Thyroid gland (tissue), 4 donors: ENCODE measurements around the gene FREY1. TPM values are rescaled to one million over a fixed set of nuclear protein-coding genes. Genes with fewer than 3 reads are reported as not detected.
"Not testable (repeated sequence)": the region's sequence is repeated elsewhere in the genome, so short reads cannot be mapped to it uniquely, and the experiment has no call there.

ENCODE experiments used
- DNase-seq, 2 donors: peaks; one replicate each; pipeline ENCODE4 v3.0.0-alpha.2; 2019
- H3K27ac ChIP-seq, 3 donors: fragments of 200-600 bp; sonication (generic); 1 replicate in 2 of 3; 2 replicates in 1 of 3; pipeline ENCODE4 v1.5.1; 2016 to 2019; ENCODE audit warnings: mild to moderate bottlenecking in 1 of 3, moderate library complexity in 1 of 3
- H3K27me3 ChIP-seq: fragments of 200-600 bp; sonication (generic); one replicate; pipeline ENCODE4 v1.5.1; 2019
- H3K36me3 ChIP-seq, 2 donors: fragments of 200-600 bp; sonication (generic); one replicate each; pipeline ENCODE4 v1.5.1; 2016 to 2019
- H3K4me1 ChIP-seq, 2 donors: fragments of 200-600 bp; sonication (generic); one replicate each; pipeline ENCODE4 v1.5.1; 2017 to 2019
- H3K4me3 ChIP-seq, 3 donors: fragments of 200-600 bp; sonication (generic); replicated peaks in 1 of 3; 1 replicate in 2 of 3; 2 replicates in 1 of 3; pipeline ENCODE4 v1.5.1; 2016; ENCODE audit warnings: mild to moderate bottlenecking in 1 of 3
- H3K9me3 ChIP-seq: fragments of 200-600 bp; sonication (generic); one replicate; pipeline ENCODE4 v1.5.1; 2017
- CTCF ChIP-seq, 6 experiments: fragments of 200-600 bp in 3 of 6; fragments of 450-650 bp in 3 of 6; sonication (generic) in 3 of 6; IDR thresholded peaks; one replicate each; pipeline ENCODE4 v1.5.1; 2016 to 2019; ENCODE audit warnings: antibody characterized with exemption in 6 of 6, mild to moderate bottlenecking in 2 of 6, inconsistent platforms in 1 of 6, moderate library complexity in 1 of 6
- POLR2A ChIP-seq, 2 donors: fragments of 450-650 bp; IDR thresholded peaks; one replicate each; pipeline ENCODE4 v1.6.1; 2017; ENCODE audit warnings: antibody characterized with exemption in 2 of 2, mild to moderate bottlenecking in 2 of 2, moderate library complexity in 1 of 2
- WGBS, 2 donors: methylation state at CpG; one replicate each; pipeline ENCODE4 v1.1.5; 2017; 5-methylcytosine and 5-hydroxymethylcytosine counted together
- intact Hi-C: fragments of 100-400 bp; cut with DNase I; formaldehyde crosslinking; loops from one replicate; pipeline ENCODE4 v1.15.1; 2023
- total RNA-seq, 4 donors: library from RNA; depleted of rRNA; stranded (reverse); fragments of >200 nt; gene quantifications; one replicate each; pipeline ENCODE4 v1.2.3, GENCODE V29; 2016

Gene FREY1
- total RNA-seq, 4 donors from 2014 or later, result 1.8 to 2.6 TPM; not detected in 2

GRCh38 chr11:45907911-45908370 is 870 bp upstream of the FREY1 start:
- intact Hi-C loops, result no loop called here
- DNase-seq, result no peak
- Histone ChIP-seq H3K36me3 (peaks cover 8 to 23% of the 10 kb centered on the region in 2 donors), H3K4me3 (no peak overlapping the region), H3K27ac (no peak overlapping the region), H3K4me1 (no peaks in the 10 kb centered on the region), H3K27me3 (no peaks in the 10 kb centered on the region), H3K9me3 (no peaks in the 10 kb centered on the region)
- WGBS, 2 donors, result 50 to 88% methylated on average over 3 to 8 of the region's 8 CpGs
- TF ChIP-seq CTCF (IDR thresholded peaks at IDR 0.05) (no peak), POLR2A (IDR thresholded peaks at IDR 0.05) (no peak)

DNA sequence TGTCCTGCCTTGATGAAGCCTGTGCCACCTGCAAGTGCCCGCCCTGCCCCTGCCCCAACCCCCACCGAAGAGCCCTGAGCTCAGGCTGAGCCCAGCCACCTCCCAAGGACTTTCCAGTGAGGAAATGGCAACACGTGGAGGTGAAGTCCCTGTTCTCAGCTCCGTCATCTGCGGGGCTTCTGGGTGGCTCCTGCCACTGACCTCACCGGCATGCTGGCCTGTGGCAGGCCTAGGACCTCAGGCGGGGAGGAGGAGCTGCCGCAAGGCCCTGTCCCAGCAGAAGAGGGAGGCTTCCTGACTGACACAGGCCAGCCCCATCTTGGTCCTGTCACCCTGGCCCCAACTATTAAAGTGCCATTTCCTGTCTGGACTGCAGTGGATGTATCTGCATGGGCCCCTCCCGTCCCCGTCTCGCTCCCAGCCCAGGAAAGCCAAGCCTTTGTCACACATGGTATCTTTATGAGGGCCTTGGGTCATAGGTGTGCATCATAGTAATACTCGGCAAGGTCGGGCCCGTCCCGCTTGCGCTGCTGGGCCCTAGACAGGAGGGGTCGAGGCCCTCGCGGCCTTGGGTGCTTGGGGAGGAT is 882 bp downstream of the FREY1 start:
- no peaks in the 10 kb centered on the region for H3K27me3 ChIP-seq
- no peak for TF ChIP-seq CTCF (IDR thresholded peaks at IDR 0.05)
- TF ChIP-seq POLR2A (IDR thresholded peaks at IDR 0.05), result no peak
- no peak overlapping the region for H3K27ac ChIP-seq
- DNase-seq, result no peak
- peaks cover under 1 to 2% of the 10 kb centered on the region in 2 donors for H3K4me1 ChIP-seq
- WGBS, 2 donors, result 74 to 82% methylated on average over 14 to 17 of the region's 19 CpGs
- intact Hi-C loops, result no loop called here
- no peak overlapping the region for H3K4me3 ChIP-seq
- H3K9me3 ChIP-seq, result no peaks in the 10 kb centered on the region
- H3K36me3 ChIP-seq, result peaks cover 6 to 15% of the 10 kb centered on the region in 2 donors

DNA sequence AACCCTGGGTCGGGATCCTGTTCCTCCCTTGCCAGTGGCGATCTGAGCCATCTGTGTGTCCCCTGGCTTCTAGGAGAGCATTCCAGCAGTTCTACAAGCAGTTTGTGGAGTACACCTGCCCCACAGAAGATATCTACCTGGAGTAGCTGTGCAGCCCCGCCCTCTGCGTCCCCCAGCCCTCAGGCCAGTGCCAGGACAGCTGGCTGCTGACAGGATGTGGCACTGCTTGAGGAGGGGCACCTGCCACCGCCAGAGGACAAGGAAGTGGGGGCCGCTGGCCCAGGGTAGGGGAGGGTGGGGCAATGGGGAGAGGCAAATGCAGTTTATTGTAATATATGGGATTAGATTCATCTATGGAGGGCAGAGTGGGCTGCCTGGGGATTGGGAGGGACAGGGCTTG is 1.5 kb downstream of the FREY1 start:
- DNase-seq, H3K27me3 ChIP-seq, H3K4me3 ChIP-seq, H3K4me1 ChIP-seq, H3K9me3 ChIP-seq, H3K27ac ChIP-seq, intact Hi-C loops, H3K36me3 ChIP-seq: not testable (repeated sequence)
- WGBS, 2 donors, result 76 to 80% methylated on average over 1 to 3 of the region's 6 CpGs

DNA sequence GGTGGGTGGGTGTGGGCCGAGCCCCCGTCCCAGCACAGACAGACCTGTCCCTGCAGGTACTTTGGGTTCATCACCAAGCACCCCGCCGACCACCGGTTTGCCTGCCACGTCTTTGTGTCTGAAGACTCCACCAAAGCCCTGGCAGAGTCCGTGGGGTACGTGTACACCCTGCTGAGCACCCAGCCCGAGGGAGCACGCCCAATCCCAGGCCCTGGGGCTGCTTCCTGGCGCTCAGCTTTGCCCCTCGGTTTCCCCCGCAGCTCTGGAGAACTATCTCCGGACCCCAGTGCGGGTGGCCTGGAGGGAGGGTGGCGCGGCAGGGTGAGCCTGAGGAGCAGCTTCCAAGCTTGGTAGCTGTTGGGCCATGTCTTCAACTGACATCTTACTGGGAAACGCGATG is 2.0 kb downstream of the FREY1 start:
- H3K36me3 ChIP-seq, result peaks cover 6% of the 10 kb centered on the region in 2 donors
- H3K4me3 ChIP-seq, result no peak overlapping the region
- intact Hi-C loops, result no loop called here
- no peak overlapping the region for H3K27ac ChIP-seq
- WGBS, 2 donors, result 91 to 98% methylated on average over 11 to 14 of the region's 19 CpGs
- no peaks in the 10 kb centered on the region for H3K27me3 ChIP-seq
- H3K9me3 ChIP-seq, result no peaks in the 10 kb centered on the region
- DNase-seq, result no peak
- TF ChIP-seq CTCF (IDR thresholded peaks at IDR 0.05) (no peak), POLR2A (IDR thresholded peaks at IDR 0.05) (no peak)
- peaks cover 10 to 11% of the 10 kb centered on the region in 2 donors for H3K4me1 ChIP-seq

- Histone ChIP-seq H3K27me3 (no peaks in the 10 kb centered on the region), H3K9me3 (no peaks in the 10 kb centered on the region), H3K4me1 (peaks cover 13% of the 10 kb centered on the region in 2 donors), H3K36me3 (peaks cover 0 to under 1% of the 10 kb centered on the region in 2 donors), H3K4me3 (no peak overlapping the region), H3K27ac (no peak overlapping the region)
- TF ChIP-seq POLR2A (IDR thresholded peaks at IDR 0.05) (no peak), CTCF (IDR thresholded peaks at IDR 0.05) (no peak)
- intact Hi-C loops, result no loop called here
- 86 to 88% methylated on average over 14 to 15 of the region's 15 CpGs for WGBS, 2 donors
- DNase-seq, result no peak
Observed at GRCh38 chr11:45904309-45904915, 2.7 kb downstream of the FREY1 start.
